GM23338 (cell line): ENCODE measurements around the gene AGPAT4. TPM values are rescaled to one million over a fixed set of nuclear protein-coding genes. Genes with fewer than 3 reads are reported as not detected.

ENCODE experiments used
- ATAC-seq: fragments of 200-7000 bp; cut with Tn5 transposase; 3 replicates; pipeline ENCODE4 v1.9.1; 2020
- DNase-seq: peaks from one replicate; pipeline ENCODE4 v3.0.0-alpha.2; 2015; ENCODE audit warnings: low spot score
- H2AFZ ChIP-seq: fragments of 200-600 bp; sonication (generic); 2 replicates; pipeline ENCODE4 v1.8.0; 2016; ENCODE audit warnings: antibody characterized with exemption, mild to moderate bottlenecking, moderate library complexity
- H3F3A ChIP-seq: fragments of 200-600 bp; sonication (generic); replicated peaks from 2 replicates; pipeline ENCODE4 v1.8.0; 2017; ENCODE audit warnings: antibody characterized with exemption, mixed run types, low read depth
- H3K27ac ChIP-seq: fragments of 200-600 bp; sonication (generic); 2 replicates; pipeline ENCODE4 v1.6.1; 2016; ENCODE audit warnings: low read depth
- H3K27me3 ChIP-seq: fragments of 200-600 bp; sonication (generic); 2 replicates; pipeline ENCODE4 v1.8.0; 2016; ENCODE audit warnings: mild to moderate bottlenecking, mixed run types, moderate library complexity; ENCODE audit not compliant: insufficient read depth
- H3K36me3 ChIP-seq: fragments of 200-600 bp; sonication (generic); 2 replicates; pipeline ENCODE4 v1.8.0; 2016; ENCODE audit warnings: mild to moderate bottlenecking; ENCODE audit not compliant: insufficient read depth
- H3K4me1 ChIP-seq: fragments of 200-600 bp; sonication (generic); 2 replicates; pipeline ENCODE4 v1.8.0; 2016; ENCODE audit warnings: mild to moderate bottlenecking, moderate library complexity; ENCODE audit not compliant: insufficient read depth
- H3K4me2 ChIP-seq: fragments of 200-600 bp; sonication (generic); 2 replicates; pipeline ENCODE4 v1.7.1; 2017; ENCODE audit warnings: mixed run types
- H3K4me3 ChIP-seq: fragments of 200-600 bp; sonication (generic); 2 replicates; pipeline ENCODE4 v1.6.1; 2016; ENCODE audit warnings: mixed run types
- H3K79me2 ChIP-seq: fragments of 200-600 bp; sonication (generic); replicated peaks from 2 replicates; pipeline ENCODE4 v1.8.0; 2017; ENCODE audit warnings: mild to moderate bottlenecking; ENCODE audit not compliant: insufficient read depth
- H3K9me2 ChIP-seq: fragments of 200-600 bp; sonication (generic); 2 replicates; pipeline ENCODE4 v1.8.0; 2017; ENCODE audit not compliant: insufficient read depth
- H4K20me1 ChIP-seq: fragments of 200-600 bp; sonication (generic); replicated peaks from 2 replicates; pipeline ENCODE4 v1.8.0; 2017; ENCODE audit warnings: mild to moderate bottlenecking; ENCODE audit not compliant: insufficient read depth
- H3K27ac Mint-ChIP-seq: 2 replicates; pipeline ENCODE4 v1.8.0; 2020; ENCODE audit warnings: inconsistent platforms, mild to moderate bottlenecking, moderate library complexity, mixed read lengths
- H3K27me3 Mint-ChIP-seq: 3 replicates; pipeline ENCODE4 v1.8.0; 2022; ENCODE audit warnings: low read depth, mild to moderate bottlenecking, moderate library complexity, mixed read lengths, inconsistent platforms; ENCODE audit not compliant: insufficient read depth, poor library complexity
- H3K36me3 Mint-ChIP-seq: 3 replicates; pipeline ENCODE4 v1.8.0; 2021; ENCODE audit warnings: low read depth, mild to moderate bottlenecking, inconsistent platforms, moderate library complexity, mixed read lengths
- H3K4me1 Mint-ChIP-seq: 3 replicates; pipeline ENCODE4 v1.8.0; 2020; ENCODE audit warnings: mild to moderate bottlenecking, inconsistent platforms, mixed read lengths
- H3K4me3 Mint-ChIP-seq: 3 replicates; pipeline ENCODE4 v1.8.0; 2021; ENCODE audit warnings: moderate library complexity, mild to moderate bottlenecking, inconsistent platforms, mixed read lengths
- H3K9me3 Mint-ChIP-seq: 3 replicates; pipeline ENCODE4 v1.8.0; 2020; ENCODE audit warnings: moderate library complexity, mild to moderate bottlenecking, inconsistent platforms, mixed read lengths
- CREB1 ChIP-seq: fragments of 250-450 bp; sonication (Bioruptor Pico); IDR thresholded peaks from 2 replicates; pipeline ENCODE4 v1.5.0; 2020; ENCODE audit warnings: low read depth, mild to moderate bottlenecking, moderate library complexity
- EZH2 ChIP-seq: fragments of 200-600 bp; sonication (generic); IDR thresholded peaks from one replicate; pipeline ENCODE4 v1.8.0; 2017; ENCODE audit warnings: antibody characterized with exemption, mild to moderate bottlenecking, low read depth; ENCODE audit not compliant: unreplicated experiment
- EZH2phosphoT487 ChIP-seq: fragments of 200-600 bp; sonication (generic); IDR thresholded peaks from one replicate; pipeline ENCODE4 v1.8.1; 2018; ENCODE audit warnings: antibody characterized with exemption; ENCODE audit not compliant: unreplicated experiment
- JUNB ChIP-seq: IDR thresholded peaks from one replicate; pipeline ENCODE4 v1.6.1; 2016; ENCODE audit warnings: antibody characterized with exemption; ENCODE audit not compliant: unreplicated experiment
- POLR2AphosphoS5 ChIP-seq: IDR thresholded peaks from 2 replicates; pipeline ENCODE4 v1.6.1; 2016; ENCODE audit warnings: antibody characterized with exemption, low read depth
- REST ChIP-seq: IDR thresholded peaks from one replicate; pipeline ENCODE4 v1.6.1; 2018; ENCODE audit warnings: antibody characterized with exemption; ENCODE audit not compliant: unreplicated experiment
- STAT1 ChIP-seq: IDR thresholded peaks from one replicate; pipeline ENCODE4 v1.6.1; 2016; ENCODE audit warnings: antibody characterized with exemption; ENCODE audit not compliant: unreplicated experiment
- ZNF114 ChIP-seq: fragments of 250-450 bp; sonication (Bioruptor Pico); IDR thresholded peaks from 2 replicates; pipeline ENCODE4 v1.5.0; 2020; ENCODE audit warnings: mild to moderate bottlenecking, moderate library complexity
- ZNF331 ChIP-seq: fragments of 250-450 bp; sonication (Bioruptor Pico); IDR thresholded peaks from 2 replicates; pipeline ENCODE4 v1.5.0; 2020; ENCODE audit warnings: low read depth, mild to moderate bottlenecking, moderate library complexity
- polyA plus RNA-seq: library from polyadenylated mRNA; unstranded; fragments of >200 nt; fragmentation: Nextera tagmentation; extraction: Ambion mirVana; gene quantifications from 2 replicates; pipeline ENCODE4 v1.2.1, GENCODE V29; 2016
- total RNA-seq: library from RNA; depleted of rRNA; stranded (reverse); fragments of >200 nt; shearing (Covaris generic); gene quantifications from 2 replicates; pipeline ENCODE4 v1.2.3, GENCODE V29; 2014
- TF ChIP-seq, protein P1 (sequence below): IDR thresholded peaks from 2 replicates; pipeline ENCODE4 v1.6.1; 2016; ENCODE audit warnings: antibody characterized with exemption
- TF ChIP-seq, protein P2 (sequence below): fragments of 250-450 bp; sonication (Bioruptor Pico); IDR thresholded peaks from 2 replicates; pipeline ENCODE4 v1.5.0; 2020; ENCODE audit warnings: mild to moderate bottlenecking, moderate library complexity
- TF ChIP-seq, protein P3 (sequence below), 2 experiments: fragments of 200-600 bp in 1 of 2; sonication (generic) in 1 of 2; conservative IDR thresholded peaks; 2 replicates each; pipeline versions ENCODE4 v1.5.1 to v1.6.1; 2016 to 2017; ENCODE audit warnings: antibody characterized with exemption in 2 of 2, low read depth in 2 of 2, mild to moderate bottlenecking in 2 of 2, moderate library complexity in 1 of 2

AGPAT4 gene
- total and polyA plus RNA-seq, 2 experiments from 2014 or later = 8.9 to 19.3 TPM

DNA sequence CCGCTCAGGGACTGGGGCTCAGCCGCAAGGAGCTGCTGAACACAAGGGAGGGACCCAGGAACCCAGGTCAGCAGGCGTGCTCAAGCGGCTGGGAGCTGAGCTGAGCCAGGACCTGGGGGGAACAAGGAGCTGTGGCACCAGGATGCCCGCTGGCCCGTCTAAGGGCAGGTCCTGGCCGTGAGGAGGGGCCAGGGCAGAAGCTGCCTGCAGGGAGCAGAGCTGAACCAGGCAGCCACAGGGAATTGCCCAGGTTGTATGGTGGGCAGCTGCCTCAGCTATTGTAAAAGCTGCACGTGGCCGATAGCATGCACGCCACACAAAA lies 133.3 kb downstream of the AGPAT4 start:
- no peaks in the 10 kb centered on the region for H3K79me2 ChIP-seq
- Mint-ChIP-seq H3K27me3 (peaks cover 8% of the 10 kb centered on the region), H3K36me3 (peaks cover 51% of the 10 kb centered on the region), H3K27ac (no peak overlapping the region), H3K4me3 (no peak overlapping the region), H3K4me1 (peaks cover 10% of the 10 kb centered on the region), H3K9me3 (no peaks in the 10 kb centered on the region)
- H3K4me2 ChIP-seq = no peak overlapping the region
- no peak overlapping the region for H3K27ac ChIP-seq
- no peak for DNase-seq
- no peaks in the 10 kb centered on the region for H4K20me1 ChIP-seq
- H3F3A ChIP-seq = no peaks in the 10 kb centered on the region
- no peaks in the 10 kb centered on the region for H3K27me3 ChIP-seq
- TF ChIP-seq ZNF114 (CRISPR knock-in tag) = no peak
- no peak for TF ChIP-seq ZNF331 (CRISPR knock-in tag)
- no peak for TF ChIP-seq REST
- TF ChIP-seq CREB1 (CRISPR knock-in tag) = no peak
- TF ChIP-seq EZH2 = no peak
- TF ChIP-seq, protein P1, sequence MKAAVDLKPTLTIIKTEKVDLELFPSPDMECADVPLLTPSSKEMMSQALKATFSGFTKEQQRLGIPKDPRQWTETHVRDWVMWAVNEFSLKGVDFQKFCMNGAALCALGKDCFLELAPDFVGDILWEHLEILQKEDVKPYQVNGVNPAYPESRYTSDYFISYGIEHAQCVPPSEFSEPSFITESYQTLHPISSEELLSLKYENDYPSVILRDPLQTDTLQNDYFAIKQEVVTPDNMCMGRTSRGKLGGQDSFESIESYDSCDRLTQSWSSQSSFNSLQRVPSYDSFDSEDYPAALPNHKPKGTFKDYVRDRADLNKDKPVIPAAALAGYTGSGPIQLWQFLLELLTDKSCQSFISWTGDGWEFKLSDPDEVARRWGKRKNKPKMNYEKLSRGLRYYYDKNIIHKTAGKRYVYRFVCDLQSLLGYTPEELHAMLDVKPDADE = no peak
- TF ChIP-seq, protein P2, sequence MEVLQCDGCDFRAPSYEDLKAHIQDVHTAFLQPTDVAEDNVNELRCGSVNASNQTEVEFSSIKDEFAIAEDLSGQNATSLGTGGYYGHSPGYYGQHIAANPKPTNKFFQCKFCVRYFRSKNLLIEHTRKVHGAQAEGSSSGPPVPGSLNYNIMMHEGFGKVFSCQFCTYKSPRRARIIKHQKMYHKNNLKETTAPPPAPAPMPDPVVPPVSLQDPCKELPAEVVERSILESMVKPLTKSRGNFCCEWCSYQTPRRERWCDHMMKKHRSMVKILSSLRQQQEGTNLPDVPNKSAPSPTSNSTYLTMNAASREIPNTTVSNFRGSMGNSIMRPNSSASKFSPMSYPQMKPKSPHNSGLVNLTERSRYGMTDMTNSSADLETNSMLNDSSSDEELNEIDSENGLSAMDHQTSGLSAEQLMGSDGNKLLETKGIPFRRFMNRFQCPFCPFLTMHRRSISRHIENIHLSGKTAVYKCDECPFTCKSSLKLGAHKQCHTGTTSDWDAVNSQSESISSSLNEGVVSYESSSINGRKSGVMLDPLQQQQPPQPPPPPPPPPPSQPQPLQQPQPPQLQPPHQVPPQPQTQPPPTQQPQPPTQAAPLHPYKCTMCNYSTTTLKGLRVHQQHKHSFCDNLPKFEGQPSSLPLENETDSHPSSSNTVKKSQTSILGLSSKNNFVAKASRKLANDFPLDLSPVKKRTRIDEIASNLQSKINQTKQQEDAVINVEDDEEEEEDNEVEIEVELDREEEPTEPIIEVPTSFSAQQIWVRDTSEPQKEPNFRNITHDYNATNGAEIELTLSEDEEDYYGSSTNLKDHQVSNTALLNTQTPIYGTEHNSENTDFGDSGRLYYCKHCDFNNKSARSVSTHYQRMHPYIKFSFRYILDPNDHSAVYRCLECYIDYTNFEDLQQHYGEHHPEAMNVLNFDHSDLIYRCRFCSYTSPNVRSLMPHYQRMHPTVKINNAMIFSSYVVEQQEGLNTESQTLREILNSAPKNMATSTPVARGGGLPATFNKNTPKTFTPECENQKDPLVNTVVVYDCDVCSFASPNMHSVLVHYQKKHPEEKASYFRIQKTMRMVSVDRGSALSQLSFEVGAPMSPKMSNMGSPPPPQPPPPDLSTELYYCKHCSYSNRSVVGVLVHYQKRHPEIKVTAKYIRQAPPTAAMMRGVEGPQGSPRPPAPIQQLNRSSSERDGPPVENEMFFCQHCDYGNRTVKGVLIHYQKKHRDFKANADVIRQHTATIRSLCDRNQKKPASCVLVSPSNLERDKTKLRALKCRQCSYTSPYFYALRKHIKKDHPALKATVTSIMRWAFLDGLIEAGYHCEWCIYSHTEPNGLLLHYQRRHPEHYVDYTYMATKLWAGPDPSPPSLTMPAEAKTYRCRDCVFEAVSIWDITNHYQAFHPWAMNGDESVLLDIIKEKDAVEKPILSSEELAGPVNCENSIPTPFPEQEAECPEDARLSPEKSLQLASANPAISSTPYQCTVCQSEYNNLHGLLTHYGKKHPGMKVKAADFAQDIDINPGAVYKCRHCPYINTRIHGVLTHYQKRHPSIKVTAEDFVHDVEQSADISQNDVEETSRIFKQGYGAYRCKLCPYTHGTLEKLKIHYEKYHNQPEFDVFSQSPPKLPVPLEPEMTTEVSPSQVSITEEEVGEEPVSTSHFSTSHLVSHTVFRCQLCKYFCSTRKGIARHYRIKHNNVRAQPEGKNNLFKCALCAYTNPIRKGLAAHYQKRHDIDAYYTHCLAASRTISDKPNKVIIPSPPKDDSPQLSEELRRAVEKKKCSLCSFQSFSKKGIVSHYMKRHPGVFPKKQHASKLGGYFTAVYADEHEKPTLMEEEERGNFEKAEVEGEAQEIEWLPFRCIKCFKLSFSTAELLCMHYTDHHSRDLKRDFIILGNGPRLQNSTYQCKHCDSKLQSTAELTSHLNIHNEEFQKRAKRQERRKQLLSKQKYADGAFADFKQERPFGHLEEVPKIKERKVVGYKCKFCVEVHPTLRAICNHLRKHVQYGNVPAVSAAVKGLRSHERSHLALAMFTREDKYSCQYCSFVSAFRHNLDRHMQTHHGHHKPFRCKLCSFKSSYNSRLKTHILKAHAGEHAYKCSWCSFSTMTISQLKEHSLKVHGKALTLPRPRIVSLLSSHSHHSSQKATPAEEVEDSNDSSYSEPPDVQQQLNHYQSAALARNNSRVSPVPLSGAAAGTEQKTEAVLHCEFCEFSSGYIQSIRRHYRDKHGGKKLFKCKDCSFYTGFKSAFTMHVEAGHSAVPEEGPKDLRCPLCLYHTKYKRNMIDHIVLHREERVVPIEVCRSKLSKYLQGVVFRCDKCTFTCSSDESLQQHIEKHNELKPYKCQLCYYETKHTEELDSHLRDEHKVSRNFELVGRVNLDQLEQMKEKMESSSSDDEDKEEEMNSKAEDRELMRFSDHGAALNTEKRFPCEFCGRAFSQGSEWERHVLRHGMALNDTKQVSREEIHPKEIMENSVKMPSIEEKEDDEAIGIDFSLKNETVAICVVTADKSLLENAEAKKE (CRISPR knock-in tag) = no peak
- TF ChIP-seq POLR2AphosphoS5 = no peak
- TF ChIP-seq, protein P3, sequence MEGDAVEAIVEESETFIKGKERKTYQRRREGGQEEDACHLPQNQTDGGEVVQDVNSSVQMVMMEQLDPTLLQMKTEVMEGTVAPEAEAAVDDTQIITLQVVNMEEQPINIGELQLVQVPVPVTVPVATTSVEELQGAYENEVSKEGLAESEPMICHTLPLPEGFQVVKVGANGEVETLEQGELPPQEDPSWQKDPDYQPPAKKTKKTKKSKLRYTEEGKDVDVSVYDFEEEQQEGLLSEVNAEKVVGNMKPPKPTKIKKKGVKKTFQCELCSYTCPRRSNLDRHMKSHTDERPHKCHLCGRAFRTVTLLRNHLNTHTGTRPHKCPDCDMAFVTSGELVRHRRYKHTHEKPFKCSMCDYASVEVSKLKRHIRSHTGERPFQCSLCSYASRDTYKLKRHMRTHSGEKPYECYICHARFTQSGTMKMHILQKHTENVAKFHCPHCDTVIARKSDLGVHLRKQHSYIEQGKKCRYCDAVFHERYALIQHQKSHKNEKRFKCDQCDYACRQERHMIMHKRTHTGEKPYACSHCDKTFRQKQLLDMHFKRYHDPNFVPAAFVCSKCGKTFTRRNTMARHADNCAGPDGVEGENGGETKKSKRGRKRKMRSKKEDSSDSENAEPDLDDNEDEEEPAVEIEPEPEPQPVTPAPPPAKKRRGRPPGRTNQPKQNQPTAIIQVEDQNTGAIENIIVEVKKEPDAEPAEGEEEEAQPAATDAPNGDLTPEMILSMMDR (conservative IDR thresholded peaks at IDR 0.05; ENCODE audit: low read depth in 2 of 2) = no peak
- TF ChIP-seq EZH2phosphoT487 = no peak
- TF ChIP-seq STAT1 = no peak
- TF ChIP-seq JUNB = no peak
- no peak overlapping the region for H3K4me3 ChIP-seq
- ATAC-seq = no peak; the same call in 2 of the 3 replicates
- H2AFZ ChIP-seq = no peak overlapping the region
- no peaks in the 10 kb centered on the region for H3K9me2 ChIP-seq
- H3K4me1 ChIP-seq = no peaks in the 10 kb centered on the region
- no peaks in the 10 kb centered on the region for H3K36me3 ChIP-seq
